ENCODE data around the gene PHF1. TPM values are rescaled to one million over a fixed set of nuclear protein-coding genes. Genes with fewer than 3 reads are reported as not detected.

The PHF1 gene
- total and polyA plus RNA-seq, 2 of the 13 experiments (the other 11 are each of a cell fraction or from before 2014, with no cell fraction given), result 25.4 to 61.9 TPM

- no peak for TF ChIP-seq ZXDC (CRISPR knock-in tag; IDR thresholded peaks at IDR 0.05)
- TF ChIP-seq MYNN (CRISPR knock-in tag; IDR thresholded peaks at IDR 0.05; ENCODE audit: low read depth), result 0 out of 2 replicates have a peak, but pooled peaks have one; percentile 35
- peak; percentile 20 for TF ChIP-seq ZNF781 (CRISPR knock-in tag; IDR thresholded peaks at IDR 0.05; ENCODE audit: borderline replicate concordance, not compliant biosample characterization)
- TF ChIP-seq ZNF205 (CRISPR knock-in tag; IDR thresholded peaks at IDR 0.05), result peak; percentile 75
- no peak; the same call in 1 of the 2 replicates for TF ChIP-seq CCDC6 (CRISPR knock-in tag; IDR thresholded peaks at IDR 0.05)
- TF ChIP-seq SP5 (CRISPR knock-in tag; IDR thresholded peaks at IDR 0.05; ENCODE audit: borderline replicate concordance, low read depth), result peak; percentile 70; the same call in 1 of the 2 replicates
- TF ChIP-seq ZBTB26 (CRISPR knock-in tag; IDR thresholded peaks at IDR 0.05; ENCODE audit: borderline replicate concordance), result peak; percentile 74; the same call in 1 of the 2 replicates
- TF ChIP-seq ZBTB20 (CRISPR knock-in tag; IDR thresholded peaks at IDR 0.05; ENCODE audit: borderline replicate concordance, low read depth), result no peak; the same call in 1 of the 2 replicates
- TF ChIP-seq, protein P1, sequence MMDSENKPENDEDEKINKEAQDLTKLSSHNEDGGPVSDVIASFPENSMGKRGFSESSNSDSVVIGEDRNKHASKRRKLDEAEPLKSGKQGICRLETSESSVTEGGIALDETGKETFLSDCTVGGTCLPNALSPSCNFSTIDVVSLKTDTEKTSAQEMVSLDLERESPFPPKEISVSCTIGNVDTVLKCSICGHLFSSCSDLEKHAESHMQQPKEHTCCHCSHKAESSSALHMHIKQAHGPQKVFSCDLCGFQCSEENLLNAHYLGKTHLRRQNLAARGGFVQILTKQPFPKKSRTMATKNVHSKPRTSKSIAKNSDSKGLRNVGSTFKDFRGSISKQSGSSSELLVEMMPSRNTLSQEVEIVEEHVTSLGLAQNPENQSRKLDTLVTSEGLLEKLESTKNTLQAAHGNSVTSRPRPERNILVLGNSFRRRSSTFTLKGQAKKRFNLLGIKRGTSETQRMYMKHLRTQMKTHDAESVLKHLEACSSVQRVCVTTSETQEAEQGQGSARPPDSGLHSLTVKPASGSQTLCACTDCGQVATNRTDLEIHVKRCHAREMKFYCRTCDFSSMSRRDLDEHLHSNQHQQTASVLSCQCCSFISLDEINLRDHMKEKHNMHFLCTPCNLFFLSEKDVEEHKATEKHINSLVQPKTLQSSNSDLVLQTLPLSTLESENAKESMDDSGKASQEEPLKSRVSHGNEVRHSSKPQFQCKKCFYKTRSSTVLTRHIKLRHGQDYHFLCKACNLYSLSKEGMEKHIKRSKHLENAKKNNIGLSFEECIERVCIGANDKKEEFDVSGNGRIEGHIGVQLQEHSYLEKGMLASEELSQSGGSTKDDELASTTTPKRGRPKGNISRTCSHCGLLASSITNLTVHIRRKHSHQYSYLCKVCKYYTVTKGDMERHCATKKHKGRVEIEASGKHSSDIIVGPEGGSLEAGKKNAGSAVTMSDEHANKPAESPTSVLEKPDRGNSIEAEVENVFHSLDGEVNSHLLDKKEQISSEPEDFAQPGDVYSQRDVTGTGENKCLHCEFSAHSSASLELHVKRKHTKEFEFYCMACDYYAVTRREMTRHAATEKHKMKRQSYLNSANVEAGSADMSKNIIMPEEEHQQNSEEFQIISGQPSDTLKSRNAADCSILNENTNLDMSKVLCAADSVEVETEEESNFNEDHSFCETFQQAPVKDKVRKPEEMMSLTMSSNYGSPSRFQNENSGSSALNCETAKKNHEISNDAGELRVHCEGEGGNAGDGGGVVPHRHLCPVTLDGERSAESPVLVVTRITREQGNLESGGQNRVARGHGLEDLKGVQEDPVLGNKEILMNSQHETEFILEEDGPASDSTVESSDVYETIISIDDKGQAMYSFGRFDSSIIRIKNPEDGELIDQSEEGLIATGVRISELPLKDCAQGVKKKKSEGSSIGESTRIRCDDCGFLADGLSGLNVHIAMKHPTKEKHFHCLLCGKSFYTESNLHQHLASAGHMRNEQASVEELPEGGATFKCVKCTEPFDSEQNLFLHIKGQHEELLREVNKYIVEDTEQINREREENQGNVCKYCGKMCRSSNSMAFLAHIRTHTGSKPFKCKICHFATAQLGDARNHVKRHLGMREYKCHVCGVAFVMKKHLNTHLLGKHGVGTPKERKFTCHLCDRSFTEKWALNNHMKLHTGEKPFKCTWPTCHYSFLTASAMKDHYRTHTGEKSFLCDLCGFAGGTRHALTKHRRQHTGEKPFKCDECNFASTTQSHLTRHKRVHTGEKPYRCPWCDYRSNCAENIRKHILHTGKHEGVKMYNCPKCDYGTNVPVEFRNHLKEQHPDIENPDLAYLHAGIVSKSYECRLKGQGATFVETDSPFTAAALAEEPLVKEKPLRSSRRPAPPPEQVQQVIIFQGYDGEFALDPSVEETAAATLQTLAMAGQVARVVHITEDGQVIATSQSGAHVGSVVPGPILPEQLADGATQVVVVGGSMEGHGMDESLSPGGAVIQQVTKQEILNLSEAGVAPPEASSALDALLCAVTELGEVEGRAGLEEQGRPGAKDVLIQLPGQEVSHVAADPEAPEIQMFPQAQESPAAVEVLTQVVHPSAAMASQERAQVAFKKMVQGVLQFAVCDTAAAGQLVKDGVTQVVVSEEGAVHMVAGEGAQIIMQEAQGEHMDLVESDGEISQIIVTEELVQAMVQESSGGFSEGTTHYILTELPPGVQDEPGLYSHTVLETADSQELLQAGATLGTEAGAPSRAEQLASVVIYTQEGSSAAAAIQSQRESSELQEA (CRISPR knock-in tag; IDR thresholded peaks at IDR 0.05; ENCODE audit: not compliant biosample characterization), result no peak
- TF ChIP-seq ZFP82 (CRISPR knock-in tag; IDR thresholded peaks at IDR 0.05; ENCODE audit: borderline replicate concordance), result no peak
- TF ChIP-seq, protein P2, sequence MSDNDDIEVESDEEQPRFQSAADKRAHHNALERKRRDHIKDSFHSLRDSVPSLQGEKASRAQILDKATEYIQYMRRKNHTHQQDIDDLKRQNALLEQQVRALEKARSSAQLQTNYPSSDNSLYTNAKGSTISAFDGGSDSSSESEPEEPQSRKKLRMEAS (IDR thresholded peaks at IDR 0.05), result peak; percentile 99
- TF ChIP-seq TAF1 (CRISPR knock-in tag; IDR thresholded peaks at IDR 0.05), result peak; percentile 52
- TF ChIP-seq ZNF264 (CRISPR knock-in tag; IDR thresholded peaks at IDR 0.05), result peak; percentile 62; the same call in 1 of the 2 replicates
- no peak for TF ChIP-seq ZNF34 (CRISPR knock-in tag; IDR thresholded peaks at IDR 0.05; ENCODE audit: borderline replicate concordance)
- TF ChIP-seq ETV5 (CRISPR knock-in tag; IDR thresholded peaks at IDR 0.05; ENCODE audit: borderline replicate concordance), result peak; percentile 42; the same call in 1 of the 2 replicates
Observed at GRCh38 chr6:33425668-33426577, 15.1 kb downstream of the PHF1 start (continued).
